ENCODE results near the gene SRSF1.

The SRSF1 gene

GRCh38 chr17:57987581-57988300 lies 19.3 kb downstream of the SRSF1 start, which contains the start of gene VEZF1:
Gene VEZF1, minus strand, starts transcription at chr17:57988254. Its CDS starts 143 bp downstream, at chr17:57988111.
- no peak for TF ChIP-seq CTCF (conservative IDR thresholded peaks at IDR 0.05; ENCODE audit: low read depth, low read length)
- peak; percentile 60 for DNase-seq (ENCODE audit: low read depth)
- H3K4me3 ChIP-seq (ENCODE audit: low read depth, low read length), result peak within 1 kb of the TSS; percentile 76

GRCh38 chr17:57986841-57987580 lies 20.0 kb downstream of the SRSF1 start:
- peak; percentile 77 for DNase-seq (ENCODE audit: low read depth)
- H3K4me3 ChIP-seq (ENCODE audit: low read depth, low read length), result peak overlapping the region; percentile 76
- TF ChIP-seq CTCF (conservative IDR thresholded peaks at IDR 0.05; ENCODE audit: low read depth, low read length), result no peak

GRCh38 chr17:57985675-57985974 lies 21.4 kb downstream of the SRSF1 start:
- peak; percentile 25 for DNase-seq (ENCODE audit: low read depth)
- H3K4me3 ChIP-seq (ENCODE audit: low read depth, low read length), result no peak overlapping the region
- TF ChIP-seq CTCF (conservative IDR thresholded peaks at IDR 0.05; ENCODE audit: low read depth, low read length), result no peak

GRCh38 chr17:57984936-57985674 lies 21.9 kb downstream of the SRSF1 start:
- no peak overlapping the region for H3K4me3 ChIP-seq (ENCODE audit: low read depth, low read length)
- TF ChIP-seq CTCF (conservative IDR thresholded peaks at IDR 0.05; ENCODE audit: low read depth, low read length), result no peak

GRCh38 chr17:57984261-57984890 lies 22.7 kb downstream of the SRSF1 start:
- no peak for TF ChIP-seq CTCF (conservative IDR thresholded peaks at IDR 0.05; ENCODE audit: low read depth, low read length)
- no peak overlapping the region for H3K4me3 ChIP-seq (ENCODE audit: low read depth, low read length)
- peak; percentile 36 for DNase-seq (ENCODE audit: low read depth)

More at GRCh38 chr17:57984936-57985674, 21.9 kb downstream of the SRSF1 start:
- DNase-seq (ENCODE audit: low read depth), result peak; percentile 38

- no peak overlapping the region for H3K4me3 ChIP-seq (ENCODE audit: low read depth, low read length)
- no peak for DNase-seq (ENCODE audit: low read depth)
- no peak for TF ChIP-seq CTCF (conservative IDR thresholded peaks at IDR 0.05; ENCODE audit: low read depth, low read length)
These were observed 23.6 kb downstream of the SRSF1 start for GRCh38 chr17:57983446-57983845.
